H1 (cell line): ENCODE measurements around the gene MRGPRE. TPM values are rescaled to one million over a fixed set of nuclear protein-coding genes. Genes with fewer than 3 reads are reported as not detected.
A peak's percentile ranks its signal among the peaks of the same experiment; 100 is the strongest.

Experiments used
- CTCF ChIA-PET: fragments of 300-600 bp; sonication (Branson Sonifier 250); formaldehyde crosslinking; loops from one replicate; lab custom pipeline; 2021; ENCODE audit not compliant: partially characterized antibody; lab: Charles Lee
- POLR2A ChIA-PET: fragments of 300-600 bp; sonication (Branson Sonifier 250); formaldehyde crosslinking; loops from one replicate; lab custom pipeline; 2021; ENCODE audit warnings: inconsistent platforms; ENCODE audit not compliant: partially characterized antibody; lab: Charles Lee
- DNase-seq, 2 experiments: peaks; one replicate each; pipeline versions ENCODE4 v3.0.0 to v3.0.0-alpha.2; 2010 to 2022; ENCODE audit warnings: low spot score in 2 of 2, low read depth in 1 of 2, mixed read lengths in 1 of 2
- FAIRE-seq: peaks from 2 replicates; lab custom pipeline; 2011; peaks lifted over from hg19 to GRCh38; lab: Jason Lieb, UNC
- H2AFZ ChIP-seq: 2 replicates; pipeline ENCODE4 v1.8.1; 2012; ENCODE audit warnings: low read length, inconsistent platforms
- H2AK5ac ChIP-seq: 2 replicates; pipeline ENCODE4 v1.6.1; 2013; ENCODE audit warnings: low read depth, low read length
- H2BK120ac ChIP-seq: replicated peaks from 2 replicates; pipeline ENCODE3; 2013; ENCODE audit warnings: low read depth, low read length, inconsistent platforms
- H2BK12ac ChIP-seq: 2 replicates; pipeline ENCODE4 v1.6.1; 2013; ENCODE audit warnings: low read depth, low read length
- H2BK15ac ChIP-seq: 2 replicates; pipeline ENCODE4 v1.6.1; 2013; ENCODE audit warnings: low read length
- H2BK20ac ChIP-seq: 2 replicates; pipeline ENCODE4 v1.6.1; 2013; ENCODE audit warnings: low read length
- H2BK5ac ChIP-seq: 2 replicates; pipeline ENCODE4 v1.6.1; 2013; ENCODE audit warnings: low read depth, low read length
- H3K14ac ChIP-seq: 2 replicates; pipeline ENCODE4 v1.6.1; 2013; ENCODE audit warnings: inconsistent platforms; ENCODE audit not compliant: insufficient read length
- H3K18ac ChIP-seq: 2 replicates; pipeline ENCODE4 v1.6.1; 2013; ENCODE audit warnings: low read length; ENCODE audit errors: extremely low read depth
- H3K23ac ChIP-seq: 2 replicates; pipeline ENCODE4 v1.6.1; 2013; ENCODE audit warnings: inconsistent platforms; ENCODE audit not compliant: insufficient read length
- H3K23me2 ChIP-seq: 2 replicates; pipeline ENCODE4 v1.6.1; 2013; ENCODE audit warnings: low read depth, low read length
- H3K27ac ChIP-seq: 2 replicates; pipeline ENCODE4 v1.6.1; 2011; ENCODE audit warnings: low read depth, low read length, inconsistent platforms
- H3K27me3 ChIP-seq, 4 experiments: replicated peaks in 1 of 4; 1 replicate in 1 of 4; 2 replicates in 3 of 4; pipeline versions ENCODE4 v1.6.1 to v1.8.1; 2011 to 2013; ENCODE audit warnings: low read length in 3 of 4, mild to moderate bottlenecking in 3 of 4, inconsistent platforms in 2 of 4, mixed read lengths in 2 of 4, moderate library complexity in 1 of 4; ENCODE audit not compliant: control insufficient read depth in 3 of 4, insufficient read depth in 3 of 4; ENCODE audit errors: extremely low read depth in 1 of 4
- H3K36me3 ChIP-seq, 4 experiments: 2 replicates each; pipeline versions ENCODE4 v1.6.1 to v1.8.1; 2011 to 2013; ENCODE audit warnings: mild to moderate bottlenecking in 4 of 4, low read length in 3 of 4, moderate library complexity in 2 of 4, control low read depth in 1 of 4, inconsistent platforms in 1 of 4; ENCODE audit not compliant: insufficient read depth in 4 of 4, control insufficient read depth in 2 of 4
- H3K4ac ChIP-seq: replicated peaks from 2 replicates; pipeline ENCODE3; 2013; ENCODE audit warnings: low read length, low read depth, mixed read lengths, inconsistent platforms; ENCODE audit not compliant: insufficient read length
- H3K4me1 ChIP-seq, 4 experiments: replicated peaks in 1 of 4; 1 replicate in 1 of 4; 2 replicates in 3 of 4; pipeline versions ENCODE4 v1.6.1 to v1.8.1; 2011 to 2013; ENCODE audit warnings: low read length in 3 of 4, inconsistent platforms in 2 of 4, mixed read lengths in 1 of 4; ENCODE audit not compliant: insufficient read depth in 4 of 4, control insufficient read depth in 3 of 4
- H3K4me2 ChIP-seq, 2 experiments: 2 replicates each; pipeline versions ENCODE4 v1.6.1 to v1.8.1; 2011 to 2013; ENCODE audit warnings: low read depth in 2 of 2, low read length in 2 of 2, control low read depth in 1 of 2, inconsistent platforms in 1 of 2, mild to moderate bottlenecking in 1 of 2; ENCODE audit not compliant: insufficient read depth in 1 of 2
- H3K4me3 ChIP-seq, 4 experiments: fragments of 200-600, 300-600 bp in 1 of 4; sonication (generic), shearing (Covaris generic), sonication (Bioruptor Twin) in 1 of 4; 2 replicates each; pipeline versions ENCODE4 v1.5.1 to v1.8.1; 2011 to 2016; ENCODE audit warnings: low read length in 4 of 4, low read depth in 3 of 4, control low read depth in 2 of 4, inconsistent platforms in 2 of 4, mild to moderate bottlenecking in 2 of 4, mixed read lengths in 1 of 4, moderate library complexity in 1 of 4; ENCODE audit not compliant: insufficient read depth in 2 of 4; ENCODE audit errors: extremely low read depth in 1 of 4
- H3K56ac ChIP-seq: replicated peaks from 2 replicates; pipeline ENCODE3; 2013; ENCODE audit warnings: low read depth, mild to moderate bottlenecking, mixed read lengths, low read length, inconsistent platforms; ENCODE audit not compliant: insufficient read length
- H3K79me1 ChIP-seq: 2 replicates; pipeline ENCODE4 v1.6.1; 2013; ENCODE audit warnings: low read depth, low read length, control low read depth
- H3K79me2 ChIP-seq, 2 experiments: 2 replicates each; pipeline versions ENCODE4 v1.6.1 to v1.8.1; 2012 to 2013; ENCODE audit warnings: low read length in 2 of 2, mild to moderate bottlenecking in 2 of 2, inconsistent platforms in 1 of 2; ENCODE audit not compliant: insufficient read depth in 2 of 2, control insufficient read depth in 1 of 2
- H3K9ac ChIP-seq, 4 experiments: replicated peaks in 1 of 4; 1 replicate in 1 of 4; 2 replicates in 3 of 4; pipeline versions ENCODE4 v1.6.1 to v1.8.1; 2011 to 2013; ENCODE audit warnings: low read depth in 3 of 4, low read length in 3 of 4, control low read depth in 2 of 4, mild to moderate bottlenecking in 2 of 4, moderate library complexity in 2 of 4, inconsistent platforms in 1 of 4; ENCODE audit errors: extremely low read depth in 1 of 4
- H3K9me3 ChIP-seq, 2 experiments: 2 replicates each; pipeline versions ENCODE4 v1.6.1 to v1.8.1; 2012 to 2013; ENCODE audit warnings: mild to moderate bottlenecking in 2 of 2, moderate library complexity in 2 of 2, control low read depth in 1 of 2, inconsistent platforms in 1 of 2, low read depth in 1 of 2, low read length in 1 of 2, mixed read lengths in 1 of 2; ENCODE audit not compliant: insufficient read depth in 2 of 2
- H4K20me1 ChIP-seq, 2 experiments: replicated peaks in 1 of 2; 2 replicates each; pipeline versions ENCODE3 to v1.8.1; 2011 to 2013; ENCODE audit warnings: inconsistent platforms in 2 of 2, low read length in 2 of 2, mild to moderate bottlenecking in 1 of 2; ENCODE audit not compliant: insufficient read depth in 2 of 2, control insufficient read depth in 1 of 2
- H4K5ac ChIP-seq: 2 replicates; pipeline ENCODE4 v1.6.1; 2013; ENCODE audit warnings: low read length, low read depth, mixed read lengths, inconsistent platforms; ENCODE audit not compliant: insufficient read length
- H4K8ac ChIP-seq: 2 replicates; pipeline ENCODE4 v1.8.0; 2013; ENCODE audit warnings: mild to moderate bottlenecking, moderate library complexity, low read length, inconsistent platforms; ENCODE audit not compliant: insufficient read depth; ENCODE audit errors: extremely low read depth
- H4K91ac ChIP-seq: replicated peaks from 2 replicates; pipeline ENCODE3; 2013; ENCODE audit warnings: low read length, mixed read lengths, inconsistent platforms; ENCODE audit not compliant: insufficient read length
- BACH1 ChIP-seq: IDR thresholded peaks from 2 replicates; pipeline ENCODE4 v1.6.1; 2012; ENCODE audit warnings: low read length, improper control_type of control experiment
- BRCA1 ChIP-seq: IDR thresholded peaks from 2 replicates; pipeline ENCODE4 v1.6.1; 2012; ENCODE audit warnings: low read depth, low read length, improper control_type of control experiment
- CTBP2 ChIP-seq: IDR thresholded peaks from 2 replicates; pipeline ENCODE4 v1.7.0; 2011; ENCODE audit warnings: borderline replicate concordance, mild to moderate bottlenecking, moderate library complexity, mixed read lengths, low read length; ENCODE audit not compliant: insufficient read depth, insufficient read length
- EP300 ChIP-seq, 2 experiments: IDR thresholded peaks; 1 replicate in 1 of 2; 2 replicates in 1 of 2; pipeline ENCODE4 v1.6.1; 2011 to 2012; ENCODE audit warnings: low read depth in 2 of 2, low read length in 2 of 2, mild to moderate bottlenecking in 2 of 2, borderline replicate concordance in 1 of 2, inconsistent platforms in 1 of 2, moderate library complexity in 1 of 2
- KDM1A ChIP-seq: fragments of 200-600, 300-600 bp; sonication (generic); IDR thresholded peaks from 2 replicates; pipeline ENCODE4 v1.7.1; 2016; ENCODE audit warnings: mild to moderate bottlenecking, low read length, borderline replicate concordance
- KDM5A ChIP-seq: fragments of 200-600 bp; IDR thresholded peaks from 2 replicates; pipeline ENCODE4 v1.7.1; 2012; ENCODE audit warnings: mild to moderate bottlenecking, low read length, inconsistent platforms, mixed read lengths
- MAX ChIP-seq: IDR thresholded peaks from 2 replicates; pipeline ENCODE4 v1.6.1; 2012; ENCODE audit warnings: inconsistent platforms
- SIN3A ChIP-seq, 2 experiments: IDR thresholded peaks in 1 of 2; conservative IDR thresholded peaks in 1 of 2; 2 replicates each; pipeline ENCODE4 v1.6.1; 2011 to 2012; ENCODE audit warnings: low read length in 2 of 2, improper control_type of control experiment in 1 of 2, low read depth in 1 of 2, mild to moderate bottlenecking in 1 of 2
- SP2 ChIP-seq: IDR thresholded peaks from 2 replicates; pipeline ENCODE4 v1.6.1; 2012; ENCODE audit warnings: mild to moderate bottlenecking, low read length, inconsistent platforms
- SP4 ChIP-seq: IDR thresholded peaks from 2 replicates; pipeline ENCODE4 v1.6.1; 2012; ENCODE audit warnings: low read length, inconsistent platforms
- TCF12 ChIP-seq: IDR thresholded peaks from 2 replicates; pipeline ENCODE4 v1.6.1; 2011; ENCODE audit warnings: low read depth, mild to moderate bottlenecking, low read length
- WGBS, 2 experiments: shearing (Covaris generic) in 1 of 2; methylation state at CpG; one replicate each; pipeline versions ENCODE4 v1.1.6 to v1.1.7; 2013 to 2015; ENCODE audit warnings: low lambda C conversion rate in 2 of 2, mixed read lengths in 2 of 2, inconsistent platforms in 1 of 2, low coverage in 1 of 2, missing lambda C conversion rate in 1 of 2; ENCODE audit not compliant: insufficient replicate concordance in 2 of 2, insufficient coverage in 1 of 2, insufficient read length in 1 of 2; ENCODE audit errors: extremely low coverage in 1 of 2, missing lambda C conversion rate in 1 of 2; 5-methylcytosine and 5-hydroxymethylcytosine counted together
- polyA plus RNA-seq, 7 experiments: library from polyadenylated mRNA; depleted of rRNA in 3 of 7; stranded (reverse) in 5 of 7; unstranded in 2 of 7; fragments of >200 nt in 5 of 7; fragments of 200-250 nt in 2 of 7; gene quantifications; 1 replicate in 5 of 7; 2 replicates in 1 of 7; 4 replicates in 1 of 7; pipeline versions ENCODE4 v1.2.1 to v1.2.3, GENCODE V29; 2011 to 2013; ENCODE audit warnings: missing spikeins in 2 of 7, mixed read lengths in 2 of 7
- total RNA-seq: library from RNA; stranded (reverse); fragmentation: NEBNext Ultra II Directional; extraction: Animal tissue kit (Norgen Biotek cat#: 25700); gene quantifications from 2 replicates; pipeline ENCODE4 v1.2.1, GENCODE V29; 2021

The MRGPRE gene
- total and polyA plus RNA-seq, 2 of the 8 experiments (the other 6 are each of a cell fraction or from before 2014, with no cell fraction given) = not detected

GRCh38 chr11:3203221-3204043 is 28.8 kb downstream of the MRGPRE start:
- no peak overlapping the region for H2BK20ac ChIP-seq
- H3K36me3 ChIP-seq = no peaks in the 10 kb centered on the region
- peak overlapping the region; percentile 67 to 82 for H3K4me2 ChIP-seq
- no peak overlapping the region for H2AK5ac ChIP-seq
- no peaks in the 10 kb centered on the region for H3K79me2 ChIP-seq
- no peak overlapping the region for H3K14ac ChIP-seq
- H3K79me1 ChIP-seq = no peaks in the 10 kb centered on the region
- H2BK120ac ChIP-seq = no peak overlapping the region
- ChIA-PET POLR2A (interaction anchor here (0.6 to 1.0 kb wide), 2 partner anchors 13 to 45 kb away, joined by 3 read pairs; no protein-coding TSS in a partner anchor), CTCF (interaction anchor here (0.6 to 12.0 kb wide), 13 partner anchors 8 to 112 kb away, joined by 3 to 99 read pairs (median 5); no protein-coding TSS in a partner anchor)
- DNase-seq = peak in 1 of 2 experiments; percentile 29
- H3K9me3 ChIP-seq = no peaks in the 10 kb centered on the region
- no peak for FAIRE-seq
- peak overlapping the region; percentile 78 for H3K18ac ChIP-seq
- no peak overlapping the region for H3K56ac ChIP-seq
- peak overlapping the region; percentile 35; the same call in 1 of the 2 replicates for H4K8ac ChIP-seq
- H4K5ac ChIP-seq = no peak overlapping the region
- 0 out of 2 replicates have a peak overlapping the region, but pooled peaks have one; percentile 6 for H2AFZ ChIP-seq
- no peak overlapping the region for H3K27ac ChIP-seq
- H4K20me1 ChIP-seq = peaks cover 0 to 10% of the 10 kb centered on the region in 2 experiments
- H2BK12ac ChIP-seq = no peak overlapping the region
- no peak overlapping the region; the same call in 1 of the 2 replicates for H2BK15ac ChIP-seq
- H3K4me1 ChIP-seq = peaks cover 0 to 4% (median under 1%) of the 10 kb centered on the region in 4 experiments; a peak in 6 of 7 replicates
- H4K91ac ChIP-seq = no peak overlapping the region
- WGBS, 2 experiments = 12% methylated on average over 33 of the region's 51 CpGs; no CpG with 5 or more reads in 1 of the 2 experiments
- no peak overlapping the region for H3K4ac ChIP-seq
- H3K4me3 ChIP-seq = peak overlapping the region; percentile 30 to 60 (median 51)
- no peak overlapping the region for H2BK5ac ChIP-seq
- H3K9ac ChIP-seq = no peak overlapping the region
- H3K23ac ChIP-seq = no peak overlapping the region
- H3K23me2 ChIP-seq = peaks cover 19% of the 10 kb centered on the region
- peaks cover 10 to 42% (median 32%) of the 10 kb centered on the region in 4 experiments for H3K27me3 ChIP-seq
- no peak for TF ChIP-seq TCF12
- TF ChIP-seq KDM1A = peak; percentile 76; the same call in 1 of the 2 replicates
- TF ChIP-seq MAX = peak; percentile 89
- TF ChIP-seq SP2 = no peak
- no peak for TF ChIP-seq CTBP2
- TF ChIP-seq SP4 = no peak
- TF ChIP-seq BACH1 = no peak
- no peak for TF ChIP-seq EP300 (IDR thresholded peaks at IDR 0.05; ENCODE audit: borderline replicate concordance in 1 of 2, low read depth in 2 of 2, low read length in 2 of 2)
- TF ChIP-seq KDM5A = no peak
- TF ChIP-seq BRCA1 = no peak
- TF ChIP-seq SIN3A (conservative IDR thresholded peaks at IDR 0.05 in 1 of 2, IDR thresholded peaks at IDR 0.05 in 1 of 2; ENCODE audit: low read depth in 1 of 2, low read length in 2 of 2) = no peak
